IMR-90 (cell line): ENCODE measurements around the gene KDM2A. TPM values are rescaled to one million over a fixed set of nuclear protein-coding genes. Genes with fewer than 3 reads are reported as not detected.

Experiments used
- ATAC-seq: fragments of 200-7000 bp; cut with Tn5 transposase; 2 replicates; pipeline ENCODE4 v1.9.1; 2020; ENCODE audit warnings: low read depth, mild to moderate bottlenecking, moderate library complexity
- BruUV-seq: library from RNA; stranded (reverse); fragments of 400-500 nt; replicated peaks from 2 replicates; lab custom pipeline; 2021; lab: Mats Ljungman, UMichigan
- CTCF ChIA-PET: fragments of 300-600 bp; formaldehyde crosslinking; extraction: SDS; loops from one replicate; lab custom pipeline; 2021; ENCODE audit warnings: antibody characterized with exemption; lab: Yijun Ruan, JAX
- POLR2A ChIA-PET: fragments of 300-600 bp; sonication (Branson Sonifier 250); formaldehyde crosslinking; loops from one replicate; lab custom pipeline; 2022; ENCODE audit warnings: antibody characterized with exemption; ENCODE audit not compliant: unreplicated experiment; lab: Charles Lee
- DNase-seq: peaks from one replicate; pipeline ENCODE4 v3.0.0; 2013
- H2AFZ ChIP-seq: replicated peaks from 2 replicates; pipeline ENCODE3; 2013; ENCODE audit warnings: low read length, mild to moderate bottlenecking; ENCODE audit not compliant: poor library complexity
- H2AK5ac ChIP-seq: 2 replicates; pipeline ENCODE4 v1.6.1; 2013; ENCODE audit warnings: low read depth, low read length, inconsistent platforms
- H2AK9ac ChIP-seq: replicated peaks from 2 replicates; pipeline ENCODE3; 2013; ENCODE audit warnings: mild to moderate bottlenecking, low read depth, low read length, moderate library complexity; ENCODE audit not compliant: poor library complexity
- H2BK120ac ChIP-seq: 2 replicates; pipeline ENCODE4 v1.6.1; 2013; ENCODE audit warnings: low read depth, low read length, inconsistent platforms
- H2BK15ac ChIP-seq: 3 replicates; pipeline ENCODE4 v1.6.1; 2013; ENCODE audit warnings: low read depth, low read length, inconsistent platforms
- H2BK20ac ChIP-seq: 2 replicates; pipeline ENCODE4 v1.6.1; 2013; ENCODE audit warnings: low read depth, mild to moderate bottlenecking, inconsistent platforms, low read length, moderate library complexity
- H2BK5ac ChIP-seq: 2 replicates; pipeline ENCODE4 v1.6.1; 2013; ENCODE audit warnings: mild to moderate bottlenecking, low read depth, low read length, inconsistent platforms; ENCODE audit not compliant: poor library complexity, severe bottlenecking
- H3K14ac ChIP-seq: replicated peaks from 2 replicates; pipeline ENCODE4 v1.6.1; 2013; ENCODE audit warnings: low read depth, low read length, inconsistent platforms
- H3K18ac ChIP-seq: 2 replicates; pipeline ENCODE4 v1.6.1; 2013; ENCODE audit warnings: low read depth, low read length, control low read depth
- H3K23ac ChIP-seq: 2 replicates; pipeline ENCODE4 v1.6.1; 2013; ENCODE audit warnings: low read depth, low read length, inconsistent platforms
- H3K27ac ChIP-seq: 2 replicates; pipeline ENCODE4 v1.5.1; 2013; ENCODE audit warnings: mild to moderate bottlenecking, control low read depth, low read length; ENCODE audit not compliant: insufficient read depth
- H3K27me3 ChIP-seq: 2 replicates; pipeline ENCODE4 v1.6.1; 2013; ENCODE audit warnings: low read length; ENCODE audit not compliant: control insufficient read depth, insufficient read depth
- H3K36me3 ChIP-seq: 2 replicates; pipeline ENCODE4 v1.6.1; 2013; ENCODE audit warnings: low read length, mixed read lengths; ENCODE audit not compliant: control insufficient read depth, insufficient read depth
- H3K4ac ChIP-seq: 2 replicates; pipeline ENCODE4 v1.6.1; 2013; ENCODE audit warnings: low read depth, low read length, inconsistent platforms
- H3K4me1 ChIP-seq: 2 replicates; pipeline ENCODE4 v1.6.1; 2013; ENCODE audit warnings: low read length, mixed read lengths; ENCODE audit not compliant: control insufficient read depth, insufficient read depth
- H3K4me2 ChIP-seq: 2 replicates; pipeline ENCODE4 v1.6.1; 2013; ENCODE audit warnings: low read depth, mild to moderate bottlenecking, control low read depth, low read length, moderate library complexity
- H3K4me3 ChIP-seq: 2 replicates; pipeline ENCODE4 v1.5.1; 2013; ENCODE audit warnings: low read depth, mild to moderate bottlenecking, control low read depth, low read length, moderate library complexity; ENCODE audit not compliant: insufficient read depth
- H3K56ac ChIP-seq: 2 replicates; pipeline ENCODE4 v1.6.1; 2013; ENCODE audit warnings: low read length, inconsistent platforms; ENCODE audit not compliant: insufficient read depth; ENCODE audit errors: extremely low read depth
- H3K79me1 ChIP-seq, 2 experiments: 2 replicates each; pipeline ENCODE4 v1.6.1; 2013; ENCODE audit warnings: low read length in 2 of 2, inconsistent platforms in 1 of 2, low read depth in 1 of 2
- H3K9ac ChIP-seq: 2 replicates; pipeline ENCODE4 v1.6.1; 2013; ENCODE audit warnings: low read depth, low read length, control low read depth
- H3K9me1 ChIP-seq: 2 replicates; pipeline ENCODE4 v1.6.1; 2013; ENCODE audit warnings: low read length, inconsistent platforms; ENCODE audit not compliant: insufficient read depth
- H3K9me3 ChIP-seq: 2 replicates; pipeline ENCODE4 v1.6.1; 2013; ENCODE audit warnings: low read length; ENCODE audit not compliant: control insufficient read depth, insufficient read depth
- H4K20me1 ChIP-seq: 2 replicates; pipeline ENCODE4 v1.6.1; 2013; ENCODE audit warnings: low read length, inconsistent platforms; ENCODE audit not compliant: insufficient read depth
- H4K5ac ChIP-seq: 2 replicates; pipeline ENCODE4 v1.6.1; 2013; ENCODE audit warnings: mild to moderate bottlenecking, low read depth, low read length, control low read depth
- H4K8ac ChIP-seq, 2 experiments: 2 replicates each; pipeline ENCODE4 v1.6.1; 2013; ENCODE audit warnings: low read depth in 2 of 2, low read length in 2 of 2, control low read depth in 1 of 2, inconsistent platforms in 1 of 2
- H4K91ac ChIP-seq: 2 replicates; pipeline ENCODE4 v1.6.1; 2013; ENCODE audit warnings: low read depth, low read length, inconsistent platforms; ENCODE audit not compliant: insufficient read depth
- BHLHE40 ChIP-seq: fragments of 150-350 bp; IDR thresholded peaks from 2 replicates; pipeline ENCODE4 v1.6.1; 2016; ENCODE audit warnings: mild to moderate bottlenecking, low read depth, low read length
- CEBPB ChIP-seq: IDR thresholded peaks from 2 replicates; pipeline ENCODE4 v1.6.1; 2012; ENCODE audit warnings: low read depth, low read length, improper control_type of control experiment
- CHD1 ChIP-seq: IDR thresholded peaks from 2 replicates; pipeline ENCODE4 v1.6.1; 2012; ENCODE audit warnings: low read depth, low read length, improper control_type of control experiment
- ELK1 ChIP-seq: fragments of 150-350 bp; IDR thresholded peaks from 2 replicates; pipeline ENCODE4 v1.6.1; 2016; ENCODE audit warnings: low read depth, mild to moderate bottlenecking, low read length, moderate library complexity, borderline replicate concordance
- FOS ChIP-seq: fragments of 150-350 bp; IDR thresholded peaks from 2 replicates; pipeline ENCODE4 v1.6.1; 2016; ENCODE audit warnings: low read depth, low read length
- MAZ ChIP-seq: IDR thresholded peaks from 2 replicates; pipeline ENCODE4 v1.6.1; 2012; ENCODE audit warnings: low read depth, mild to moderate bottlenecking, low read length, improper control_type of control experiment, moderate library complexity, borderline replicate concordance
- MXI1 ChIP-seq: IDR thresholded peaks from 2 replicates; pipeline ENCODE4 v1.6.1; 2012; ENCODE audit warnings: low read depth, mild to moderate bottlenecking, low read length, moderate library complexity, borderline replicate concordance
- POLR2A ChIP-seq: IDR thresholded peaks from 2 replicates; pipeline ENCODE4 v1.6.1; 2012; ENCODE audit warnings: mild to moderate bottlenecking, low read depth, low read length
- RAD21 ChIP-seq: IDR thresholded peaks from 2 replicates; pipeline ENCODE4 v1.6.1; 2012; ENCODE audit warnings: low read length, improper control_type of control experiment
- RCOR1 ChIP-seq: IDR thresholded peaks from 2 replicates; pipeline ENCODE4 v1.6.1; 2012; ENCODE audit warnings: mild to moderate bottlenecking, low read length, improper control_type of control experiment; ENCODE audit not compliant: insufficient replicate concordance
- USF2 ChIP-seq: fragments of 150-350 bp; IDR thresholded peaks from 2 replicates; pipeline ENCODE4 v1.6.1; 2017; ENCODE audit warnings: mild to moderate bottlenecking, antibody characterized with exemption, low read length, low read depth
- WGBS, 2 experiments: methylation state at CpG; one replicate each; pipeline versions ENCODE4 v1.1.5 to v1.1.7; 2013; ENCODE audit warnings: missing lambda C conversion rate in 2 of 2; ENCODE audit not compliant: insufficient read length in 1 of 2; ENCODE audit errors: extremely low coverage in 2 of 2; 5-methylcytosine and 5-hydroxymethylcytosine counted together
- dilution Hi-C: fragments of 300-500 bp; cut with HindIII; formaldehyde crosslinking; loops from one replicate; pipeline ENCODE4 v1.14.3; 2018; ENCODE audit warnings: low sequenced_read_pairs; ENCODE audit not compliant: unreplicated experiment
- in situ Hi-C: fragments of 300-500 bp; cut with MboI; formaldehyde crosslinking; loops from 3 replicates; pipeline ENCODE4 v1.14.3; 2019; ENCODE audit warnings: low sequenced_read_pairs, inconsistent platforms, mixed read lengths
- intact Hi-C: fragments of 100-400 bp; cut with micrococcal nuclease; formaldehyde crosslinking; loops from 2 replicates; pipeline ENCODE4 v1.10.0; 2022
- polyA plus RNA-seq, 3 experiments: library from polyadenylated mRNA; depleted of rRNA; stranded (reverse); fragments of >200 nt; gene quantifications; 2 replicates each; pipeline ENCODE4 v1.2.3, GENCODE V29; 2012; ENCODE audit warnings: low replicate concordance in 1 of 3
- total RNA-seq: library from RNA; depleted of rRNA; stranded (reverse); fragments of >200 nt; gene quantifications from 2 replicates; pipeline ENCODE4 v1.2.3, GENCODE V29; 2012

Gene KDM2A
- total and polyA plus RNA-seq, 2 of the 4 experiments (the other 2 are of a cell fraction): 26.7 to 42.6 TPM

GRCh38 chr11:67262731-67263675 lies 143.9 kb downstream of the KDM2A start (continued):
- TF ChIP-seq ELK1 (no peak), RAD21 (peak; percentile 70), POLR2A (no peak)

- H3K4me1 ChIP-seq: peaks cover 20% of the 10 kb centered on the region
- in situ Hi-C loops: loop anchor here (5.0 kb wide), 2 partner anchors 53 to 118 kb away; no protein-coding TSS in a partner anchor
- H4K5ac ChIP-seq: no peak overlapping the region
- no peaks in the 10 kb centered on the region for H3K9me3 ChIP-seq
- H2AFZ ChIP-seq: no peak overlapping the region
- H4K91ac ChIP-seq: no peak overlapping the region
- no peak overlapping the region for H3K9ac ChIP-seq
- H2BK5ac ChIP-seq: no peak overlapping the region
- H3K9me1 ChIP-seq: peaks cover 26% of the 10 kb centered on the region
- peaks cover 6 to 36% of the 10 kb centered on the region in 2 experiments; a peak in 3 of 4 replicates for H3K79me1 ChIP-seq
- no peak overlapping the region for H3K4me2 ChIP-seq
- no peak overlapping the region for H4K8ac ChIP-seq
- no peak overlapping the region for H2BK20ac ChIP-seq
- ChIA-PET CTCF (interaction anchor here (0.9 kb wide), 1 partner anchor 54 kb away, joined by 3 read pairs; no protein-coding TSS in a partner anchor), POLR2A (no interaction called here)
- H3K27me3 ChIP-seq: no peaks in the 10 kb centered on the region
- H3K4me3 ChIP-seq: no peak overlapping the region
- no peak overlapping the region for H2AK9ac ChIP-seq
- no peak overlapping the region for H2BK120ac ChIP-seq
- WGBS, 2 experiments: 100% methylated on average over 2 of the region's 5 CpGs; no CpG with 5 or more reads in 1 of the 2 experiments
- H3K14ac ChIP-seq: no peak overlapping the region
- no TSS peak for BruUV-seq
- H3K27ac ChIP-seq: no peak overlapping the region
- intact Hi-C loops: no loop called here
- H3K18ac ChIP-seq: no peak overlapping the region
- H2AK5ac ChIP-seq: no peak overlapping the region
- no peak overlapping the region for H3K56ac ChIP-seq
- peaks cover 10% of the 10 kb centered on the region; the same call in 1 of the 2 replicates for H3K36me3 ChIP-seq
- ATAC-seq: no peak
- dilution Hi-C loops: no loop called here
- no peak for DNase-seq
- no peak overlapping the region for H2BK15ac ChIP-seq
- no peak overlapping the region for H3K4ac ChIP-seq
- peaks cover 17% of the 10 kb centered on the region; the same call in 1 of the 2 replicates for H4K20me1 ChIP-seq
- H3K23ac ChIP-seq: no peak overlapping the region
- TF ChIP-seq POLR2A (no peak), CHD1 (no peak), BHLHE40 (no peak), USF2 (no peak), RCOR1 (no peak), ELK1 (no peak), MAZ (no peak), CEBPB (no peak), RAD21 (no peak), MXI1 (no peak), FOS (no peak)
These were observed 145.2 kb downstream of the KDM2A start for GRCh38 chr11:67264260-67264659.
